Activated CD8-positive, alpha-beta memory T cell treated with anti-CD3 and anti-CD28 coated beads, Interleukin-2, amount 50 U/mL, for 1 hour (primary cell): ENCODE data around the gene ZNF469.

Experiments
- DNase-seq: peaks from one replicate; pipeline ENCODE4 v3.0.0-alpha.2; 2020; ENCODE audit errors: extremely low read depth

The ZNF469 gene

GRCh38 chr16:88391144-88391850 lies 8.5 kb downstream of the ZNF469 start:
- DNase-seq = no peak

- DNase-seq = no peak
Observed at GRCh38 chr16:88392111-88392510, 9.4 kb downstream of the ZNF469 start.

GRCh38 chr16:88392616-88393015 lies 9.9 kb downstream of the ZNF469 start:
- DNase-seq = no peak

- no peak for DNase-seq
Observed at GRCh38 chr16:88393034-88393433, 10.3 kb downstream of the ZNF469 start.

GRCh38 chr16:88393571-88393970 lies 10.8 kb downstream of the ZNF469 start:
- no peak for DNase-seq

GRCh38 chr16:88394426-88394825 lies 11.7 kb downstream of the ZNF469 start:
- no peak for DNase-seq

- DNase-seq = no peak
Observed at GRCh38 chr16:88395669-88396584, 13.2 kb downstream of the ZNF469 start.

GRCh38 chr16:88398170-88398873 lies 15.6 kb downstream of the ZNF469 start:
- no peak for DNase-seq

GRCh38 chr16:88398874-88399178 lies 16.1 kb downstream of the ZNF469 start:
- DNase-seq = no peak

GRCh38 chr16:88400186-88400585 lies 17.4 kb downstream of the ZNF469 start:
- DNase-seq = no peak

- no peak for DNase-seq
Observed at GRCh38 chr16:88401604-88402246, 19.0 kb downstream of the ZNF469 start.

- DNase-seq = no peak
Observed at GRCh38 chr16:88402551-88403240, 19.9 kb downstream of the ZNF469 start.

- DNase-seq = no peak
Observed at GRCh38 chr16:88403794-88404581, 21.2 kb downstream of the ZNF469 start.

- DNase-seq = no peak
Observed at GRCh38 chr16:88404769-88405168, 22.0 kb downstream of the ZNF469 start.

GRCh38 chr16:88405216-88406060 lies 22.7 kb downstream of the ZNF469 start:
- DNase-seq = no peak

- DNase-seq = no peak
Observed at GRCh38 chr16:88406096-88407041, 23.6 kb downstream of the ZNF469 start.

- no peak for DNase-seq
Observed at GRCh38 chr16:88407042-88407420, 24.3 kb downstream of the ZNF469 start.

GRCh38 chr16:88407807-88408206 lies 25.0 kb downstream of the ZNF469 start:
- DNase-seq = no peak
